A549 (cell line): Measurements from ENCODE around the gene BCKDHA. TPM values are rescaled to one million over a fixed set of nuclear protein-coding genes. Genes with fewer than 3 reads are reported as not detected.
A peak's percentile ranks its signal among the peaks of the same experiment; 100 is the strongest.

Experiments used
- ATAC-seq, 2 experiments: fragments of 200-7000 bp in 1 of 2; fragments of >200 bp in 1 of 2; cut with Nextera tagmentation in 1 of 2; cut with Tn5 transposase in 1 of 2; 3 replicates each; pipeline versions ENCODE4 v1.8.0 to v1.9.1; 2018 to 2020; ENCODE audit warnings: mild to moderate bottlenecking in 1 of 2, moderate library complexity in 1 of 2
- CTCF ChIA-PET: fragments of 300-600 bp; sonication (Branson Sonifier 250); formaldehyde crosslinking; extraction: SDS; loops from one replicate; lab custom pipeline; 2021; ENCODE audit warnings: antibody characterized with exemption, inconsistent platforms; lab: Yijun Ruan, JAX
- POLR2A ChIA-PET: fragments of 350-600 bp; formaldehyde crosslinking; extraction: SDS; loops from one replicate; lab custom pipeline; 2021; ENCODE audit warnings: antibody characterized with exemption, inconsistent platforms; lab: Yijun Ruan, JAX
- DNase-seq, 2 experiments: peaks; one replicate each; pipeline versions ENCODE4 v3.0.0 to v3.0.0-alpha.2; 2011 to 2016; ENCODE audit warnings: low read depth in 1 of 2, low spot score in 1 of 2
- FAIRE-seq: peaks from 2 replicates; lab custom pipeline; 2011; peaks lifted over from hg19 to GRCh38; lab: Jason Lieb, UNC
- H3K27ac ChIP-seq, 2 experiments: fragments of >200 bp; sonication (Bioruptor Twin); formaldehyde crosslinking; 3 replicates each; pipeline ENCODE4 v1.5.1; 2016 to 2017
- H3K4me1 ChIP-seq: fragments of >200 bp; sonication (Bioruptor Twin); formaldehyde crosslinking; 3 replicates; pipeline ENCODE4 v1.6.1; 2016
- H3K4me2 ChIP-seq: fragments of >200 bp; sonication (Bioruptor Twin); formaldehyde crosslinking; 3 replicates; pipeline ENCODE4 v1.6.1; 2016
- H3K4me3 ChIP-seq: fragments of >200 bp; sonication (Bioruptor Twin); formaldehyde crosslinking; 3 replicates; pipeline ENCODE4 v1.5.1; 2016
- H3K9me3 ChIP-seq: fragments of >200 bp; sonication (Bioruptor Twin); formaldehyde crosslinking; 3 replicates; pipeline ENCODE4 v1.6.1; 2016
- BCL3 ChIP-seq: fragments of >200 bp; sonication (Bioruptor Twin); formaldehyde crosslinking; IDR thresholded peaks from 3 replicates; pipeline ENCODE4 v1.6.1; 2016
- CEBPB ChIP-seq, 2 experiments: fragments of >200 bp in 1 of 2; sonication (Bioruptor Twin) in 1 of 2; formaldehyde crosslinking in 1 of 2; IDR thresholded peaks; 2 replicates each; pipeline ENCODE4 v1.6.1; 2012 to 2016
- GATA3 ChIP-seq: IDR thresholded peaks from 2 replicates; pipeline ENCODE4 v1.6.1; 2012; ENCODE audit warnings: borderline replicate concordance
- HMGXB4 ChIP-seq: fragments of 250-450 bp; sonication (Bioruptor Pico); IDR thresholded peaks from 2 replicates; pipeline ENCODE4 v1.5.0; 2021; ENCODE audit warnings: mild to moderate bottlenecking, moderate library complexity, borderline replicate concordance
- HOXB13 ChIP-seq: fragments of 250-450 bp; sonication (Bioruptor Pico); IDR thresholded peaks from 2 replicates; pipeline ENCODE4 v1.5.0; 2020; ENCODE audit warnings: low read depth, mild to moderate bottlenecking, moderate library complexity
- HOXB5 ChIP-seq: fragments of 250-450 bp; sonication (Bioruptor Pico); IDR thresholded peaks from 2 replicates; pipeline ENCODE4 v1.5.0; 2020; ENCODE audit warnings: mild to moderate bottlenecking, moderate library complexity
- KDM5A ChIP-seq: fragments of 200-600 bp; sonication (generic); IDR thresholded peaks from 2 replicates; pipeline ENCODE4 v1.6.1; 2016; ENCODE audit warnings: antibody characterized with exemption, mild to moderate bottlenecking
- MYC ChIP-seq: IDR thresholded peaks from 2 replicates; pipeline ENCODE4 v1.6.1; 2012; ENCODE audit warnings: mild to moderate bottlenecking, inconsistent platforms, low read length, improper control_type of control experiment, borderline replicate concordance
- NPAS2 ChIP-seq: fragments of 250-450 bp; sonication (Bioruptor Pico); IDR thresholded peaks from 2 replicates; pipeline ENCODE4 v1.8.0; 2022; ENCODE audit warnings: mild to moderate bottlenecking, moderate library complexity, borderline replicate concordance
- NR3C1 ChIP-seq: fragments of >200 bp; sonication (Bioruptor Twin); formaldehyde crosslinking; IDR thresholded peaks from 3 replicates; pipeline ENCODE4 v1.6.1; 2017
- RFX5 ChIP-seq: fragments of 450-650 bp; IDR thresholded peaks from 2 replicates; pipeline ENCODE4 v1.7.1; 2014; ENCODE audit warnings: antibody characterized with exemption, mild to moderate bottlenecking, moderate library complexity
- SREBF2 ChIP-seq: fragments of 450-650 bp; IDR thresholded peaks from 2 replicates; pipeline ENCODE4 v1.6.1; 2014; ENCODE audit warnings: mild to moderate bottlenecking, moderate library complexity
- TFCP2L1 ChIP-seq: fragments of 250-450 bp; sonication (Bioruptor Pico); IDR thresholded peaks from 2 replicates; pipeline ENCODE4 v1.5.0; 2021; ENCODE audit warnings: mild to moderate bottlenecking
- TP53 ChIP-seq: fragments of 250-450 bp; sonication (Bioruptor Pico); IDR thresholded peaks from 2 replicates; pipeline ENCODE4 v1.5.0; 2021; ENCODE audit warnings: mild to moderate bottlenecking, moderate library complexity
- ZC3H11A ChIP-seq: fragments of 450-650 bp; IDR thresholded peaks from 2 replicates; pipeline ENCODE4 v1.6.1; 2014; ENCODE audit warnings: antibody characterized with exemption, mild to moderate bottlenecking
- ZNF302 ChIP-seq: fragments of 250-450 bp; sonication (Bioruptor Pico); IDR thresholded peaks from 2 replicates; pipeline ENCODE4 v1.9.0; 2021; ENCODE audit warnings: inconsistent platforms, mild to moderate bottlenecking, moderate library complexity
- ZSCAN20 ChIP-seq: fragments of 250-450 bp; sonication (Bioruptor Pico); IDR thresholded peaks from 2 replicates; pipeline ENCODE4 v1.8.0; 2022; ENCODE audit warnings: mild to moderate bottlenecking, moderate library complexity
- WGBS: methylation state at CpG from one replicate; pipeline ENCODE4 v1.1.6; 2017; ENCODE audit errors: missing lambda C conversion rate; 5-methylcytosine and 5-hydroxymethylcytosine counted together
- polyA plus RNA-seq, 4 experiments: library from polyadenylated mRNA; depleted of rRNA in 3 of 4; stranded (reverse); fragments of >200 nt; fragmentation: RNase III in 1 of 4; extraction: RNeasy Plus Mini Kit Qiagen cat#74134 plus additional on column Dnase treatment in 1 of 4; gene quantifications; 2 replicates in 3 of 4; 3 replicates in 1 of 4; pipeline ENCODE4 v1.2.3, GENCODE V29; 2011 to 2017
- TF ChIP-seq, protein P1 (sequence below): fragments of 450-650 bp; IDR thresholded peaks from 2 replicates; pipeline ENCODE4 v1.6.1; 2014; ENCODE audit warnings: antibody characterized with exemption
- TF ChIP-seq, protein P2 (sequence below): fragments of 150-350 bp; IDR thresholded peaks from 2 replicates; pipeline ENCODE4 v1.6.1; 2014; ENCODE audit warnings: low read depth, mild to moderate bottlenecking, low read length

BCKDHA gene
- polyA plus RNA-seq, 2 of the 4 experiments (the other 2 are of a cell fraction), result 42.9 to 44.4 TPM

DNA sequence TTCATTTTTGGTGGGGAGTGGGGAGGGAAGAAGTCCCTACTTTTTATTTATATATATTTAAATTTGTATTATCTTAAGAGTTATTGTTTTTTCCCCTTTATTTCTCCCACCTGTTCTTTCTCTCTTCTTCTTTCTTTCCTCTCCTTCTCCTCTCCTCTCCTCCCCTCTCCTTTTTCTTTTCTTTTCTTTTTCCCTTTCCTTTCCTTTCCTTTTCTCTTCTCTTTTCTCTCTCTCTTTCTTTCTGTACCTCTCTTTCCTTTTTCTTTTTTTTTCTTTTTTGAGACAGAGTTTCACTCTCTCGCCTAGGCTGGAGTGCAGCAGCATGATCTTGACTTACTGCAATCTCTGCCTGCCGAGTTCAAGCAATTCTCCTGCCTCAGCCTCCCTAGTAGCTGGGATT, 1.9 kb downstream of the BCKDHA start:
- ChIA-PET CTCF (interaction anchor here (1.0 to 2.4 kb wide), 5 partner anchors 8 to 91 kb away, joined by 3 to 9 read pairs (median 5); no protein-coding TSS in a partner anchor), POLR2A (interaction anchor here (0.6 to 0.9 kb wide), 3 partner anchors 9 to 36 kb away, joined by 3 to 4 read pairs (median 3); partner anchors contain the start of gene B9D2)
- no peak for TF ChIP-seq HOXB5 (CRISPR knock-in tag)
- TF ChIP-seq ZNF302, result no peak
- TF ChIP-seq TFCP2L1 (CRISPR knock-in tag), result no peak
- no peak for TF ChIP-seq ZC3H11A
- DNase-seq (no peak), FAIRE-seq (no peak), ATAC-seq (no peak)
- Histone ChIP-seq H3K27ac (no peak overlapping the region), H3K4me2 (peak overlapping the region; percentile 88; the same call in 1 of the 3 replicates), H3K4me3 (no peak overlapping the region), H3K9me3 (no peaks in the 10 kb centered on the region), H3K4me1 (peaks cover 20% of the 10 kb centered on the region)
- 83% methylated on average over 2 of the region's 2 CpGs for WGBS

DNA sequence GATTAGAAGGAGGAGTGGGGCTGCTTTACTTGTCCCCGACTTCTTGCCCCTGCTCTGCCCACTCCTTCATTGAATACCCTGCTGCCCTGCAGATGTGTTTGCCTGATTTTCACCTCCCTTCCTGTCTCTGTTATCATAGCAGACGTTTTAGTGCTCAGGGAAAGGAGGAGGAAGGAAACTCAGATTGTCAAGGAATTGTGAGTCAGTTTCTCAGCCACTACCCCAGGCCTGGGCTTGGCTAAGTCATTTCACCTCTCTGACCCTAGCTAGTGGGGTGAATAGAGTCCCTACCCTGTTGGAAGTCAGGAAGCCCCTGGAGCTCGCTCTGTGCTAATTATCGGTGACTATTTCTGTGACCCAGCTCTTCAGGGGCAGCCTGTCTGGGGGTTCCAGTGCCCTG, 3.9 kb downstream of the BCKDHA start:
- Histone ChIP-seq H3K4me3 (no peak overlapping the region), H3K9me3 (no peaks in the 10 kb centered on the region)
- DNase-seq (no peak), FAIRE-seq (no peak)
- WGBS, result 72% methylated on average over 4 of the region's 4 CpGs
- TF ChIP-seq KDM5A (no peak), TP53 (CRISPR knock-in tag) (no peak), NR3C1 (no peak)
- TF ChIP-seq, all 56 proteins: peak for 0
- ChIA-PET POLR2A (no interaction called here), CTCF (interaction anchor here (0.6 to 1.6 kb wide), 6 partner anchors 11 to 161 kb away, joined by 3 to 4 read pairs (median 3); no protein-coding TSS in a partner anchor)
- ATAC-seq, result no peak
- Histone ChIP-seq H3K27ac (no peak overlapping the region), H3K4me2 (no peak overlapping the region), H3K4me1 (peaks cover 10% of the 10 kb centered on the region)

DNA sequence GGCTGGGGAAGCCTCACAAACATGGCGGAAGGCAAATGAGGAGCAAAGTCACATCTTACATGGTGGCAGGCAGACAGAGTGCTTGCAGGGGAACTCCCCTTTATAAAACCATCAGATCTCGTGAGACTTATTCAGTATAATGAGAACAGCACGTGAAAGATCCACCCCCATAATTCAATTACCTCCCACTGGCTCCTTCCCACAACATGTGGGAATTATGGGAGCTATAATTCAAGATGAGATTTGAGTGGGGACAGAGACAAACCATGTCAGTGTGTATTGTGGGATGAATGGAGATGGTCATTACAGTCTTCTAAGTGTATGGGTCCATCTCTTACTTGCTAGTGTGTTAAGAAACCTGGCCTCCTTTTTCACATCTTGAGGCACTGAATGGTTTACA, 4.4 kb downstream of the BCKDHA start:
- no peaks in the 10 kb centered on the region for H3K9me3 ChIP-seq
- POLR2A ChIA-PET, result no interaction called here
- ATAC-seq (no peak), DNase-seq (no peak), FAIRE-seq (no peak)
- H3K4me1 ChIP-seq, result peaks cover 9% of the 10 kb centered on the region
- TF ChIP-seq TP53 (CRISPR knock-in tag) (no peak), RFX5 (no peak), MYC (no peak), NR3C1 (no peak), HOXB13 (CRISPR knock-in tag) (no peak), HMGXB4 (no peak), ZNF302 (no peak), HOXB5 (CRISPR knock-in tag) (no peak), CEBPB (IDR thresholded peaks at IDR 0.05) (no peak), ZSCAN20 (no peak), GATA3 (no peak), NPAS2 (CRISPR knock-in tag) (no peak), KDM5A (no peak), SREBF2 (no peak), BCL3 (no peak)
- TF ChIP-seq, protein P1, sequence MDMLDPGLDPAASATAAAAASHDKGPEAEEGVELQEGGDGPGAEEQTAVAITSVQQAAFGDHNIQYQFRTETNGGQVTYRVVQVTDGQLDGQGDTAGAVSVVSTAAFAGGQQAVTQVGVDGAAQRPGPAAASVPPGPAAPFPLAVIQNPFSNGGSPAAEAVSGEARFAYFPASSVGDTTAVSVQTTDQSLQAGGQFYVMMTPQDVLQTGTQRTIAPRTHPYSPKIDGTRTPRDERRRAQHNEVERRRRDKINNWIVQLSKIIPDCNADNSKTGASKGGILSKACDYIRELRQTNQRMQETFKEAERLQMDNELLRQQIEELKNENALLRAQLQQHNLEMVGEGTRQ, result no peak
- TF ChIP-seq, protein P2, sequence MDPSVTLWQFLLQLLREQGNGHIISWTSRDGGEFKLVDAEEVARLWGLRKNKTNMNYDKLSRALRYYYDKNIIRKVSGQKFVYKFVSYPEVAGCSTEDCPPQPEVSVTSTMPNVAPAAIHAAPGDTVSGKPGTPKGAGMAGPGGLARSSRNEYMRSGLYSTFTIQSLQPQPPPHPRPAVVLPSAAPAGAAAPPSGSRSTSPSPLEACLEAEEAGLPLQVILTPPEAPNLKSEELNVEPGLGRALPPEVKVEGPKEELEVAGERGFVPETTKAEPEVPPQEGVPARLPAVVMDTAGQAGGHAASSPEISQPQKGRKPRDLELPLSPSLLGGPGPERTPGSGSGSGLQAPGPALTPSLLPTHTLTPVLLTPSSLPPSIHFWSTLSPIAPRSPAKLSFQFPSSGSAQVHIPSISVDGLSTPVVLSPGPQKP, result no peak
- WGBS, result 89% methylated on average over 3 of the region's 3 CpGs
- H3K27ac ChIP-seq, result no peak overlapping the region
- H3K4me2 ChIP-seq, result no peak overlapping the region
- H3K4me3 ChIP-seq, result no peak overlapping the region
- CTCF ChIA-PET, result interaction anchor here (0.9 to 1.6 kb wide), 6 partner anchors 12 to 168 kb away, joined by 3 to 7 read pairs (median 4); no protein-coding TSS in a partner anchor
